Gastrocnemius medialis (tissue), 4 donors: ENCODE results near the gene PLEKHA1.

Source experiments
- POLR2A ChIP-seq, 2 donors: fragments of 450-650 bp; IDR thresholded peaks; one replicate each; pipeline ENCODE4 v1.6.1; 2017; ENCODE audit warnings: antibody characterized with exemption in 2 of 2, mild to moderate bottlenecking in 2 of 2, moderate library complexity in 2 of 2
- TF ChIP-seq, protein P1 (sequence below), 5 experiments: fragments of 450-650 bp in 3 of 5; fragments of 200-600 bp in 2 of 5; sonication (generic) in 2 of 5; IDR thresholded peaks in 4 of 5; conservative IDR thresholded peaks in 1 of 5; 1 replicate in 4 of 5; 2 replicates in 1 of 5; pipeline ENCODE4 v1.5.1; 2016 to 2019; ENCODE audit warnings: antibody characterized with exemption in 5 of 5, mild to moderate bottlenecking in 3 of 5, moderate library complexity in 3 of 5

DNA sequence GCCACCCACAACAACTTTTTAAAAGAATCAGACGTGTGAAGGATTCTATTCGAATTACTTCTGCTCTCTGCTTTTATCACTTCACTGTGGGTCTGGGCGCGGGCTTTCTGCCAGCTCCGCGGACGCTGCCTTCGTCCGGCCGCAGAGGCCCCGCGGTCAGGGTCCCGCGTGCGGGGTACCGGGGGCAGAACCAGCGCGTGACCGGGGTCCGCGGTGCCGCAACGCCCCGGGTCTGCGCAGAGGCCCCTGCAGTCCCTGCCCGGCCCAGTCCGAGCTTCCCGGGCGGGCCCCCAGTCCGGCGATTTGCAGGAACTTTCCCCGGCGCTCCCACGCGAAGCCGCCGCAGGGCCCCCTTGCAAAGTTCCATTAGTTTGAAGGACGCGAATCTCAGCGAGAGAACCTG is 86.4 kb downstream of the PLEKHA1 start:
- TF ChIP-seq, protein P1, sequence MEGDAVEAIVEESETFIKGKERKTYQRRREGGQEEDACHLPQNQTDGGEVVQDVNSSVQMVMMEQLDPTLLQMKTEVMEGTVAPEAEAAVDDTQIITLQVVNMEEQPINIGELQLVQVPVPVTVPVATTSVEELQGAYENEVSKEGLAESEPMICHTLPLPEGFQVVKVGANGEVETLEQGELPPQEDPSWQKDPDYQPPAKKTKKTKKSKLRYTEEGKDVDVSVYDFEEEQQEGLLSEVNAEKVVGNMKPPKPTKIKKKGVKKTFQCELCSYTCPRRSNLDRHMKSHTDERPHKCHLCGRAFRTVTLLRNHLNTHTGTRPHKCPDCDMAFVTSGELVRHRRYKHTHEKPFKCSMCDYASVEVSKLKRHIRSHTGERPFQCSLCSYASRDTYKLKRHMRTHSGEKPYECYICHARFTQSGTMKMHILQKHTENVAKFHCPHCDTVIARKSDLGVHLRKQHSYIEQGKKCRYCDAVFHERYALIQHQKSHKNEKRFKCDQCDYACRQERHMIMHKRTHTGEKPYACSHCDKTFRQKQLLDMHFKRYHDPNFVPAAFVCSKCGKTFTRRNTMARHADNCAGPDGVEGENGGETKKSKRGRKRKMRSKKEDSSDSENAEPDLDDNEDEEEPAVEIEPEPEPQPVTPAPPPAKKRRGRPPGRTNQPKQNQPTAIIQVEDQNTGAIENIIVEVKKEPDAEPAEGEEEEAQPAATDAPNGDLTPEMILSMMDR (IDR thresholded peaks at IDR 0.05 in 4 of 5, conservative IDR thresholded peaks at IDR 0.05 in 1 of 5): no peak
- no peak for TF ChIP-seq POLR2A (IDR thresholded peaks at IDR 0.05)
